Muscle of back (tissue), 11 donors: ENCODE measurements around the gene DAP. TPM values are rescaled to one million over a fixed set of nuclear protein-coding genes. Genes with fewer than 3 reads are reported as not detected.
"Not testable (repeated sequence)": the region's sequence is repeated elsewhere in the genome, so short reads cannot be mapped to it uniquely, and the experiment has no call there.

Experiments
- DNase-seq, 3 donors: peaks; one replicate each; pipeline versions ENCODE4 v3.0.0 to v3.0.0-alpha.2; 2013
- polyA plus RNA-seq, 10 donors: library from polyadenylated mRNA; unstranded; fragments of 120-200 nt; gene quantifications; one replicate each; pipeline ENCODE4 v1.2.1, GENCODE V29; 2013; ENCODE audit not compliant: insufficient read length in 10 of 10

Gene DAP
- polyA plus RNA-seq, 10 donors: 42.7 to 75.7 (median 58.8) TPM

DNA sequence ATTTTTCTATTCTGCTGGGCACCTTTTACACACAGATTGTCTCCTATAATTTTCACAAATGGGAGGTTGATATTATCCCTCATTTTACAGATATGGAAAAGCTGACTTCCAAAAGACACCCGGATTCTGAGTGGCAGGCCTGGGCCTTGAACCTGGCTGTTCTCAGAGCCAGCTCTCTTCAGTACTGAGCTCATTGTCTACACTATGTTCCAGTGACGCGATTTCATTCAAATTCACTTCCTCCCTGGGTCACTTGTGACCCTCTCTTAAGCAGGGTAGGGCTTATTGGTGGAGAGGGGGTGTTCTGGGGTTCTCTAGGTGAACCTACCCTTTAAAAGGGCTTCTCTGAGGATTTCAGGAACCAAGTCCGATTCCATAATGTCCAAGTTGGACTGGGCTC is 127.0 kb downstream of the DAP start:
- DNase-seq: no peak

DNA sequence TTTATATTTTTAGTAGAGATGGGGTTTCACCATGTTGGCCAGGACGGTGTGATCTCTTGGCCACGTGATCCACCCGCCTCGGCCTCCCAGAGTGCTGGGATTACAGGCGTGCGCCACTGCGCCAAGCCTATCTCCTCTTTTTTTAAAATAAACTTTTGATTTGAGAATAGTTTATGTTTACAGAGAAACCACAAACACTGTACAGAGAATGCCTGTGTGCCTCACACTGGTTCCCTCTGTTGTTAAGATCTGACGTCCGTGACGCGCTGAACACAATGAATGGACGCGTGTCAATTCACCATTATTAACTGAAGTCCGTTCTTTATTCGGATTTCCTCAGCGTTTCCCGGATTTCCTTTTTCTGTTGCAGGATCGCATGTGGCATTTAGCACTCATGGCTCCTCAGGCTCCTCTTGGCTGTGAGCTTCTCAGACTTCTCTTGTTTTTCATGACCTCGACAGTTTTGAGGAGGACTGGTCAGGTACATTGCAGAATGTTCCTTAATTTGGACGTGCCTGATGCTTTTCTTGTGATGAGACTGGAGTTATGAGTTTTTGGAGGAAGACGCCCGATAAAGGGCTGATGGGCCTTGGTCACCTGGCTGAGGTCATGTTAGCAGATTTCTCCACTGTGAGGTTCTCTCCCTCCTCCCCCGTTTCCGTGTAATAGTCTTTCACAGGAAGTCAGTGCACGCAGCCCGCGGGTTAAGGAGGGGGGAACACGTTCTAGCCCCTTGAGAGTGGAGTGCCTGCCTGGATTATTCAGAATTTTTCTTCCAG is 127.6 kb downstream of the DAP start:
- DNase-seq: no peak

- DNase-seq: peak in 2 of 3 donors; percentile 29 to 57
Observed at GRCh38 chr5:10632110-10632761, 128.8 kb downstream of the DAP start.

DNA sequence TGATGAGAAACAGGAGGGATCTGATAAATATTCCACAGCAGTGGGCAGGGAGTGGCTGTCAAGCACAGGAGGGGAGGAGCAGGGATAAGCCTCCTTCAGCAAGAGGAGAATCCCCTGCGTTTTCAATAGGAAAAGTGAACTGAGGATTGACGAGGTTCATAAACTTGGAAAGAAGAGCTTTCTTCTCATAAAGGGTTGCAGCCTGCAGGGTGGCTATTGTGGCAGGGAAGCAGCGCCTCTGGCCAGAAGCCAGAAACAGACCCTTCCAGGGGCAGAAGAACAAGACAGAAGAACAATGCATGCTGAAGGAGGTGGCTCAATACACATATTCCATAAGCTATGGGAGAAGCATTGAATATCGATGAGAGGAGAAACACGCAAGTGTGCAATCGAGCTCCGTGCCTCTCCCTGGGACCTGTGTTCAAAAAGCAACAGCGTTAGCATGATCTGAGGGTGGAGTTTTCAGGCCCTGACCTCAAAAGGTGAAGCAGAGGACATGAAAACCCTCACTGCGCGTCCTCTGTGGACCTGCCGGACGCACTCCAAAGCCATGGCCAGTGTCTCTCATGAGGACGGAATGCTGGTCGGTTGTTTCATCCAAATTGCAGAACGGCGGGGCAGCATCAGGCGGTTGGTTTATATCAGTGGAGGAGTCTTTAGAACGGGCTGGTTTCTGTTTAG is 129.6 kb downstream of the DAP start:
- DNase-seq: no peak

GRCh38 chr5:10630744-10631143 is 130.3 kb downstream of the DAP start:
- DNase-seq: not testable (repeated sequence)

DNA sequence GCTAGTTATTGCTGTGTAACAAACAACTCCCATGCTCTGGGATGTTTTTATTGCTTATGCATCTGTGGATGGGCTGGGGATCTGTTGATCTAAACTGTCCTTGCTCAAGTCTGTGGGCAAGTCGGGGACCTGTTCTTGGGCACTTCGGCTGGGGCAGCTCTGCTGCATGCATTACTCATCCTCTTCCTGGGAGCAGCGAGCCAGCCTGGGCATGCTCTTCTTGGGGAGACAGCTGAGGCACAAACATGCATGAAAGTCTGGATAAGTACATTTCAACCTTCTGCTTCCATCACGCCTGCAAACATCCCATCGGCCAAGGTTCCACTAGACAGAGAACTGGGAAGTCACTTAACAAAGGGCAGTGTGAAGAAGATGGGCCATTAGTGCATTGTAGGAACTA is 130.9 kb downstream of the DAP start:
- no peak for DNase-seq

DNA sequence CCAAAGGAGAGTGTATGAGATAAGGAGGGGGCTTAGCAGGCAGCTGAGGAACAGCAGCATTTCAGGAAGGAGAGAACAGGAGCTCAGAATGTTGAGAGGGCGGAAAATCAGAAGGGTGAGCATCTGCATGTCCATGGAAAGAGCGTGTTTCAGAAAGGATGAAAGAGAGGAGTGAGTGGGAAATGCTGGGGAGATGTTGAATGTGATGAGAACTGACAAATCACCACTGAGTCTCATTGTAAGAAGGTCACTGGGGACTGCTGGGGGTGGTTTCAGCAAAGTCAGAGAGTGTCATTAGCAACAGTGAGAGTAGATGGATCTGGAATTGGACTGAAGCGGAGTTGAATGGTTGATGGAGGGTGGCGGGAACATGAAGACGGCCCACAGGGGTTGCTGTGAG is 131.4 kb downstream of the DAP start:
- DNase-seq: no peak

Other genes starting within 250 kb of the DAP start
- gene ANKRD33B, start 197.2 kb downstream of the DAP start, polyA plus RNA-seq: 1 to 10 TPM; 1.0 to 3.1 (median 2.0) TPM